Measurements from ENCODE around the gene ACTR3C.

Gene ACTR3C

GRCh38 chr7:150332852-150333635 lies 9.7 kb upstream of the ACTR3C start:
- Histone ChIP-seq H3K36me3 (peaks cover 55% of the 10 kb centered on the region), H3K27ac (no peak overlapping the region), H3K4me3 (ENCODE audit: low read depth, low read length) (no peak overlapping the region), H3K27me3 (ENCODE audit: insufficient read depth, low read depth, severe bottlenecking) (no peaks in the 10 kb centered on the region), H3K9me3 (ENCODE audit: severe bottlenecking) (no peaks in the 10 kb centered on the region)
- TF ChIP-seq CTCF (IDR thresholded peaks at IDR 0.05; ENCODE audit: low read depth, low read length) = no peak
- DNase-seq = no peak

GRCh38 chr7:150330211-150330885 lies 7.0 kb upstream of the ACTR3C start:
- no peaks in the 10 kb centered on the region for H3K27me3 ChIP-seq (ENCODE audit: insufficient read depth, low read depth, severe bottlenecking)
- no peak for DNase-seq
- no peak overlapping the region for H3K27ac ChIP-seq
- H3K36me3 ChIP-seq = peaks cover 66% of the 10 kb centered on the region
- TF ChIP-seq CTCF (IDR thresholded peaks at IDR 0.05; ENCODE audit: low read depth, low read length) = no peak
- H3K4me3 ChIP-seq (ENCODE audit: low read depth, low read length) = no peak overlapping the region
- H3K9me3 ChIP-seq (ENCODE audit: severe bottlenecking) = no peaks in the 10 kb centered on the region

GRCh38 chr7:150329331-150330120 lies 6.2 kb upstream of the ACTR3C start:
- Histone ChIP-seq H3K27ac (no peak overlapping the region), H3K36me3 (peaks cover 74% of the 10 kb centered on the region), H3K4me3 (ENCODE audit: low read depth, low read length) (no peak overlapping the region), H3K9me3 (ENCODE audit: severe bottlenecking) (no peaks in the 10 kb centered on the region), H3K27me3 (ENCODE audit: insufficient read depth, low read depth, severe bottlenecking) (no peaks in the 10 kb centered on the region)
- DNase-seq = no peak
- TF ChIP-seq CTCF (IDR thresholded peaks at IDR 0.05; ENCODE audit: low read depth, low read length) = no peak

GRCh38 chr7:150327308-150327707 lies 4.0 kb upstream of the ACTR3C start:
- no peak for TF ChIP-seq CTCF (IDR thresholded peaks at IDR 0.05; ENCODE audit: low read depth, low read length)
- Histone ChIP-seq H3K27me3 (ENCODE audit: insufficient read depth, low read depth, severe bottlenecking) (no peaks in the 10 kb centered on the region), H3K4me3 (ENCODE audit: low read depth, low read length) (no peak overlapping the region), H3K9me3 (ENCODE audit: severe bottlenecking) (no peaks in the 10 kb centered on the region), H3K36me3 (peaks cover 76% of the 10 kb centered on the region), H3K27ac (no peak overlapping the region)
- no peak for DNase-seq

- H3K9me3 ChIP-seq (ENCODE audit: severe bottlenecking) = no peaks in the 10 kb centered on the region
- no peak for DNase-seq
- no peak for TF ChIP-seq CTCF (IDR thresholded peaks at IDR 0.05; ENCODE audit: low read depth, low read length)
- no peak overlapping the region for H3K27ac ChIP-seq
- H3K36me3 ChIP-seq = peaks cover 70% of the 10 kb centered on the region
- no peak overlapping the region for H3K4me3 ChIP-seq (ENCODE audit: low read depth, low read length)
- no peaks in the 10 kb centered on the region for H3K27me3 ChIP-seq (ENCODE audit: insufficient read depth, low read depth, severe bottlenecking)
Observed at GRCh38 chr7:150326657-150327268, 3.4 kb upstream of the ACTR3C start.

Measured in WERI-Rb-1 (cell line).